HG03432 (cell line): ENCODE measurements around the gene ELL.
"Not testable (repeated sequence)": the region's sequence is repeated elsewhere in the genome, so short reads cannot be mapped to it uniquely, and the experiment has no call there.

Experiments used
- ATAC-seq: cut with Tn5 transposase; IDR thresholded peaks from one replicate; pipeline ENCODE4 v1.9.1; 2021; ENCODE audit warnings: mild to moderate bottlenecking, moderate library complexity; ENCODE audit not compliant: unreplicated experiment

The ELL gene

DNA sequence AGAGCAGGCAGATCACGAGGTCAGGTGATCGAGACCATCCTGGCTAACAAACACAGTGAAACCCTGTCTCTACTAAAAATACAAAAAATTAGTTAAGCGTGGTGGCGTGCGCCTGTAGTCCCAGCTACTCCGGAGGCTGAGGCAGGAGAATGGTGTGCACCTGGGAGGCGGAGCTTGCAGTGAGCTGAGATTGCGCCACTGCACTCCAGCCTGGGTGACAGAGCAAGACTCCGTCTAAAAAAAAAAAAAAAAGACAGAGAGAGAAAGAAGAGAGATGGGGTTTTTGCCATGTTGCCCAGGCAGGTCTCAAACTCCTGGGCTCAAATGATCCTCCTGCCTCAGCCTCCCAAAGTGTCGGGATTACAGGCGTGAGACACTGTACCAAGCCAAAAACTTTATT, 116.1 kb downstream of the ELL start:
- not testable (repeated sequence) for ATAC-seq

DNA sequence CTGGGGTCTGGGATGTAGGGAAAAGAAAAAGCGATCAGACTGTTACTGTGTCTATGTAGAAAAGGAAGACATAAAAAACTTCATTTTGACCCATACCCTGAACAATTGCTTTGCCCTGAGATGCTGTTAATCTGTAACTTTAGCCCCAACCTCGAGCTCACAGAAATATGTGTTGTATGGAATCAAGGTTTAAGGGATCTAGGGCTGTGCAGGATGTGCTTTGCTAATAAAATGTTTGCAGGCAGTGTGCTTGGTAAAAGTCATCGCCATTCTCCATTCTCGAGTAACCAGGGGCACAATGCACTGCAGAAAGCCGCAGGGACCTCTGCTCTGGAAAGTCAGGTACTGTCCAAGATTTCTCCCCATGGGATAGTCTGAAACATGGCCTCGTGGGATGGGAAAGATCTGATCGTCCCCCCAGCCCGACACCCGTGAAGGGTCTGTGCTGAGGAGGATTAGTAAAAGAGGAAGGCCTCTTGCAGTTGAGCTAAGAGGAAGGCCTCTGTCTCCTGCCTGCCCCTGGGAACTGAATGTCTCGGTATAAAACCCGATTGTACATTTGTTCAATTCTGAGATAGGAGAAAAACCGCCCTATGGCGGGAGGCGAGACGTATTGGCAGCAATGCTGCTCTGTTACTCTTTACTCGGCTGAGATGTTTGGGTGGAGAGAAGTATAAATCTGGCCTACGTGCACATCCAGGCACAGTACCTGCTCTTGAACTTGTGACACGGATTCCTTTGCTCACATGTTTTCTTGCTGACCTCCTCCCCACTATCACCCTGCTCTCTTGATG, 119.2 kb downstream of the ELL start:
- not testable (repeated sequence) for ATAC-seq

DNA sequence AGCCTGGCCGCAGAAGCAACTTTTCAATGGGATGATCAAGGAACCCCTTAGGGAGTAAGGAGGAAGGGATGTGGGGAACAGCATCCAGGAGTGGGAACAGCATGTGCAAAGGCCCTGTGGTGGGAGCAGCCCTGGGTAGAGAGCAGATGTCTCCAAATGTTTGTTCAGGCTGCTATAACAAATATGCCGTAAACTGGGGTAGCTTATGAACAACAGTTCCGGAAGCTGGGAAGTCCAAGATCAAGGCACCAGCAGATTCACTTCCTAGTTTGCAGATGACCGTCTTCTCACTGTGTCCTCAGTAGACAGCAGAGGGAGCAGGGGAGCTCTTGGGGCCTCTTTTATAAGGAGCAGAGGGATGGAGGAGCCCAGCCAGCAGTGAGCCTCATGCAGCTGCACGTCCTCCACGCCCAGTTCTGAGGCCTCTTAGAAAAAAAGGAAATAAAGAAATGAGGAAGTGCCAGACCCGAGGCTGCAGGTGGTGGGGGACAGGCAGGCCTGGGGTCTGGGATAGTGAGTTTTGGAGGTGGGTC, 120.2 kb downstream of the ELL start:
- no peak for ATAC-seq

DNA sequence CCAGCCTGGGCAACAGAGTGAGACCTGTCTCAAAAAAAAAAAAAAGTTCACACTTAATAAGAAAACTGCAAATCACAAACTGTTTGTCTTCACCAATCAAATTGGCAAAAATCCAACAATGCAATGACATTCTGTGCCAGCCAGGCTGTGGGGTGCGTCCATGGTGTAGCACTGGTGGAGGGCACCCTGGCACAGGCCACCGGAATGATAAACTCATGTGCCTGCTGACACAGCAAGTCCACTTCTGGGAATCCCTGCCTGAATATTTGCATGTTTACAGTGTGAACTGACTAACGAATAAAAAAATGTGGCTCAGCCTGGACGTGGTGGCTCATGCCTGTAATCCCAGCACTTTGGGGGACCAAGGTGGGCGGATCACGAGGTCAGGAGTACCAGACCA, 122.9 kb downstream of the ELL start:
- ATAC-seq = no peak

DNA sequence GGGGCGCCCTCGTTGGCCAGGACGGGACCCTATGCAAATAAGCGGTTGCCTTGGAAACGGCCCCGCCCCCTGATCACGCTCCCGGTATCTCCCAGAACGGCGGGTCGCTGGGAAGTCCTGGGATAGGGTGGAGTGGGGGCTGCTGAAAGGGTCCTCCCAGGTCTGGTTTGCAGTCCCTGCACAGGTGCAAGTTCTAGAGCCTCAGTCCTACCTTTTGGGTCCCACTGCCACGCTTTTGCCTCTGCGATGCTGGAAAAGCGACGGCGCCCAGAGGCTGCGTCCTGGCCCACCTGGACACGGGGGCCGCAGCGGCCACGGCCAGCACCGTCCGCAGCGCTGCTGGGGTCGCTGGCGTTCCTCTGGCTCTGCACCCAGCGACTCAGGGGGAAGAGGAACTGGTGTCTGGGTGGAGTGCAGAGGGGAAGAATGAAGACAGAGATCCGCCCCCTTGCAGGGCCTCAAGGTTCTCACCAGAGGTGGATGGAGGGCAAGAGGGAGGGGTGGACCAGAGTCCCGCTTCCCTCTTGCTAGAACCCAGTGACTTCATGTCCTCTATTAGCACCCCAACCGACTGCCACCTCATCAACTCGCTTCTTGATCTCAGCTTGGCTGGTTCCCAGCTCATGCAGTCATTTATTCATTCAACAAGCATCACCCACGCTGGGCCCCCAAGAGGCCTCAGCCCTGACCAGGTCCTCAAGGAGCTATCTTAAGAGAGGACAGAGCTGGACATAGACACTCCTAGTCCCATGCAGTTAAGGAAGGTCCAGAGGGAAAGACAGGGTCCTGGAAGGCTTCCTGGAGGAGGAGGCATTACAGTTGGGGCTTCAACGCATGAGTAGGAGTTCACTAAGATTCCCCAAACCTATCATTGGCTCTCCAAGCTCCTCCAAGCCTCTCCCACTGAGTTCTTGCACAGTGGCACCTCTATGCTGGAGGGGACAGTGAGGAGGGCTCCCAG, 124.3 kb downstream of the ELL start, which contains the start of gene LRRC25:
Gene LRRC25 (minus strand): TSS at position 381 of the 961 bp plus-strand sequence. CDS start 659 bp downstream, outside the sequence.
- no peak for ATAC-seq

DNA sequence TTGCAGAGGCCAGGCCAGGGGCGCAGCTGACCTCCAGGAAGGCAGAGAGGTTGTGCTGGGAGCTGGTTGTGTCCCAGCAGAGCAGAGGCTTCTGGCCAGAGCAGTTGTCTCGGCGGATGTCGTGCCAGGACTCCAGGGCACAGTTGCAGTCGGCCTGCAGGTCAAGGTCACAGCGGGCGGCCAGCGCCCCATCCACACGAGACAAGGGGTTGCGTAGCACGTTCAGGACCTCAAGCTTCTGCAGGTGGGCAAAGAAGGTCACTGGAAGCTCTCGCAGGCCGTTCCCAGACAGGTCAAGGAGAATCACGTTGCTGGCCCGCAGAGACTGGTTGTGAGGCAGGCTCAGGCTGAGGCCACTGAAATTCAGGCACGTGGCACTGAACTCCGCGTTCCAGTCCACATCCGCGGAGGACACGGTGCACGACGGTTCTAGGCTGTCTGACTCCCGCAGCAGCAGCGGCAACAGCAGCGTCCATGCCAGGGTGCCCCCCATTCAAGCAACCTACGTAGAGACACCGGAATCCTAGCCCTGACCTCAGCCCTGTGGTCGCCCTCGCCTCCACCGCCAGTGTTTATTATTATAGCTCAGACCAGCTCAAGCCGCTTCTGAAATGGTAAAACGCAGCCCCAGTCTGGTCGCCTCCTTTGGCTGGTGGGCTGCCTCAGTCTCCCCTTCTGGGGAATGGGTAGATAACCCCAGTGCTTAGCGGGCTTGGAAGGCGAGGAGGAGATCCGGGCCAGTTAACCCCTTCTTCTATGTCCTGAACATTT, 125.2 kb downstream of the ELL start:
- ATAC-seq = no peak

DNA sequence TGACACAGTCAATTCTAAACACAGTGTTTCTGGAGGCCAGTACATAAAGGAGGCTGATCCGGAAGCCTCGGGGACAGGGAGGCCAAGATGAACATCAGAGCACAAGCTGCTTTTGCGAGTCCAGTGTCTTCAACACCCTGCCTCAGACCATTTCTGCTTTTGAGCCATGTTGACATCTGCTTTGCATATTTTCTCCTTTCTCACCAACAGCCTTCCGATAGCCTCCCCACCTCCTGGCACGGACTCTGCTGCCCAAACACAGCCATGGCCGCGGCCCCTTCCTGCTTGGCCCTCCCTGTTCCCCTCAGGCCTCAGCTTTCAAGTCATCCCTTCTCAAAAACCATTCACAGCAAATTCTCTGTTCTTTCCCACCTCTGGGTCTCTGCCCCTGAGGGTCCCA, 128.0 kb downstream of the ELL start:
- no peak for ATAC-seq

DNA sequence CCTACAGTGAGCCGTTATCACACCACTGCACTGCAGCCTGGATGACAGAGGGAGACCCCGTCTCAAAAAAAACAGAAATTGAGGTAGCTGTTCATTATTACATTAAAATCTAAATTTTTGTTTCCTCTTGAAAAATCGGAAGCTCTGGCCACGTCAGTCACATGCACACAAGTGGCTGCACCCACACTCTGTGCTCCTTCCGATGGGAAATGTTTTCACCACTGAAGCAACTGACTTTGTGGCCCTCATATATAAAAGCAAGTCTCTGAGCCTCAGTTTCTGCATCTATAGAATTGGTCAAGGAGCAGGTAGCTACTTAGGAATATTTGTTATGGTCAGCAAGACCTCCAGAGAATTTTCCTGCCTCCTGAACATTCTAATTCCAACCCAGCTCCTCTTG, 128.9 kb downstream of the ELL start:
- no peak for ATAC-seq
